Measurements from ENCODE around the gene ELANE. TPM values are rescaled to one million over a fixed set of nuclear protein-coding genes. Genes with fewer than 3 reads are reported as not detected.
A peak's percentile ranks its signal among the peaks of the same experiment; 100 is the strongest.
"Not testable (repeated sequence)": the region's sequence is repeated elsewhere in the genome, so short reads cannot be mapped to it uniquely, and the experiment has no call there.

The ELANE gene
- total RNA-seq, 1 experiment from 2014 or later: not detected

DNA sequence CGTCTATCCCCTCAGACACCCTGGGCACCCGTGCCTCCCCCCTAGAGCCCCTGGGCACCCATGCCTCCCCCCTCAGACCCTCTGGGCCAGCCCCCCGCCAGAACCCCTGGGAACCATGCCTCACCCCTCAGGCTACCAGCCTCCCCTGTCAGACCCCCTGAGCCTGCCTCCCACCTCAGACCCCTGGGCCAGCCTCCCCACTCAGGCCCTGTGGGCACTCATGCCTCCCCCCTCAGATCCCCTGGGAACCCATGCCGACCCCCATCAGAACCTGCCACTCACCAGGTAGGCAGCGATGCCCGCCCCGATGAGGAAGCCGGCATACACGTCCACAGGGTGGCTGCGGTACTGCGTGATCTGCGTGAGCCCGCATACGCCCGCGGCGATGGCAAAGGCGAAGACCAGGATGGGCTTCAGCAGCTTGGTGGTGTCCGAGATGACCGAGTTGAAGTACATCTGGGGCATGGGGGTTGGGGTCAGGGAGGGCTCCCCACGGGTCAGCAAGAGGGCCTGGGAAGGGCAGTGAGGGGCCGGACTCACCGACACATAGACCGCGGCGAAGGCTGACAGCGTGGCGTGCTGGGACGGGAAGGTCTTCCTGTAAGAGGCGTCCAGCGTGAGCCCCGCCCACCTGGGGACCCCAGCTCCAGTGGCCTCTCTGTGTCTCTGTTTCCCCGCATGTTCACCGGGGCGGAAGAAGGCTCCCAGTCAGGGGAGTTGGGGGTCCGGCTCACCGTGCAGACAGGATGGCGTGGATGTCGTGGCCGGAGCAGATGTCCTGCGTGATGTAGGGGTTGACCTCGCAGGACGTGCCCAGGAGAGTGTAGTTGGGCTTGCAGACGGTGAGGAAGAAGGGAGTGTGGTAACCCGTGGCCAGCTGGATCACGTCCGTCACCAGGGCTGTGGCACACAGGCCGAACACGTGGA lies 37.7 kb upstream of the ELANE start:
- no peak for DNase-seq (ENCODE audit: low read depth)

DNA sequence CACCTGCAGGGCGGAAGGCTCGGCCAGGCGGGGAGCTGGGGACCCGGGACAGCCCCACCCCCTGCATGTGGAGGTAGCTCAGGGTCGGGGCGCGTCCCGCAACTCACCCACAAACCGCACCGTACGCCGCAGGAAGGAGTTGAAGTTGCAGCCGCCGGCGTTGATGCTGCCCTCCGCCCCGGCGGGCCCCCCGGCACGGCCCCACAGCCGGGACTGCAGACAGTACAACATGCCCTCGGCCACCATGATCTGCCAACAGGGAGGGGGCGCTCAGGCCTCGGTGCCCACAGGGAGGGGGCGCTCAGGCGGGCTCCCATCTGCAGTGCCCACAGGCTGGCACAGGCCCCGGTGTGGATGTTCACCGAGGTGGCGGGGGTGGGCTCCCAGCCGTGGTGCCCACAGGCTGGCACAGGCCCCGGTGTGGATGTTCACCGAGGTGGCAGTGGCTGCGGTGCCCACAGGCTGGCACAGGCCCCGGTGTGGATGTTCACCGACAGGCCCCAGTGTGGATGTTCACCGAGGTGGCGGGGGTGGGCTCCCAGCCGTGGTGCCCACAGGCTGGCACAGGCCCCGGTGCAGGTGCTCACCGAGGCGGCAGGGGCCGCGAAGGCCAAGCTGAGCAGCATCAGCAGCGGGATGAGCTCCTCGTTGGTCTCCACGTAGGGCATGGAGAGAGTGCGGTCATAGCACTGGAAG lies 36.9 kb upstream of the ELANE start:
- no peak for DNase-seq (ENCODE audit: low read depth)

DNA sequence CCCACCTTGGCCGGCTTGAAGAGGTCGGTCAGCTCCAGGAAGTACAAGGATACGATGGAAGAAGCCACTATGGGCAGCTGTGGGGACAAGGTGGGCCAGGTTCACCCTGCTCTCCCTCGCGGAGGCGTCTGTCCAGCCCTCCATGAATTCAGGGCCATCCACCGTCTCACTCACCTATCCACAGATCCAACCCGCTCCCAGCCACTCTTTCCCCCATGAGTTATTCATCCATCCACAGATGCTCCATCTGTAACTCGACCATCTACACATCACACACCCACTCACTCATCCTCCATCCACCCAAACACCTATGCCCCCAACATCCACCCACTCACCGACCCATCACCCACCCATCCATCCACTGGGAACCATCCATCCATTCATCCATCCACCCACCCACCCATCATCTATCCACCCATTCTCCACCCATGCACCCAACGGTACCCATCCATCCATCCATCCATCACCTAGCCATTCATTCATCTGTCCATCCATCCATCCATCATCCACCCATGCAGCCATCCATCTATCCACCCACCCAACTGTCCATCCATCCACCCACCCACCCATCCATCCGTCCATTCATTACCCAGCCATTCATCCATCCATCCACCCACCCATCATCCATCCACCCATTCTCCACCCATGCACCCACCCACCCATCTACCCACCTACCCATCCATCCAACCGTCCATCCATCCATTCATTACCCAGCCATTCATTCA lies 36.2 kb upstream of the ELANE start:
- no peak for DNase-seq (ENCODE audit: low read depth)

DNA sequence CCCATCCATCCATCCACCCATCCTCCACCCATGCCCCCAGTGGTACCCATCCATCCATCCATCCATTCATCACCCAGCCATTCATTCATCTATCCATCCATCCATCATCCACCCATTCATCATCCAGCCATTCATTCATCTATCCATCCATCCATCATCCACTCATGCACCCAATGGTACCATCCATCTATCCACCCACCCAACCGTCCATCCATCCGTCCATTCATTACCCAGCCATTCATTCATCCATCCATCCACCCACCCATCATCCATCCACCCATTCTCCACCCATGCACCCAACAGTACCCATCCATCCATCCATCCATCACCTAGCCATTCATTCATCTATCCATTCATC lies 35.6 kb upstream of the ELANE start:
- DNase-seq (ENCODE audit: low read depth): no peak

DNA sequence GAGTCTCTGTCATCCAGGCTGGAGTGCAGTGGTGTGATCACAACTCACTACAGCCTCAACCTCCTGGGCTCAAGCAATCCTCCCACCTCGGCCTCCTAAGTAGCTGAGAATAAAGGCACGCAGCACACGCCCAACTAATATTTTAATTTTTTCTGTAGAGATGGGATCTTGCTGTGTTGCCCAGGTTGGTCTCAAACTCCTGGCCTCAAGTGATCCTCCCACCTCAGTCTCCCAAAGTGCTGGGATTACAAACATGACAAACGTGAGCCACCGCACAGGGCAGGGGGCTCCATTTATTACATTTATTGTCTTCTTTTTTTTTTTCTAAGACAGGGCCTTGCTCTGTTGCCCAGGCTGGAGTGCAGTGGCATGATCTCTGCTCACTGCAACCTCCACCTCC lies 31.9 kb upstream of the ELANE start:
- DNase-seq (ENCODE audit: low read depth): not testable (repeated sequence)

DNA sequence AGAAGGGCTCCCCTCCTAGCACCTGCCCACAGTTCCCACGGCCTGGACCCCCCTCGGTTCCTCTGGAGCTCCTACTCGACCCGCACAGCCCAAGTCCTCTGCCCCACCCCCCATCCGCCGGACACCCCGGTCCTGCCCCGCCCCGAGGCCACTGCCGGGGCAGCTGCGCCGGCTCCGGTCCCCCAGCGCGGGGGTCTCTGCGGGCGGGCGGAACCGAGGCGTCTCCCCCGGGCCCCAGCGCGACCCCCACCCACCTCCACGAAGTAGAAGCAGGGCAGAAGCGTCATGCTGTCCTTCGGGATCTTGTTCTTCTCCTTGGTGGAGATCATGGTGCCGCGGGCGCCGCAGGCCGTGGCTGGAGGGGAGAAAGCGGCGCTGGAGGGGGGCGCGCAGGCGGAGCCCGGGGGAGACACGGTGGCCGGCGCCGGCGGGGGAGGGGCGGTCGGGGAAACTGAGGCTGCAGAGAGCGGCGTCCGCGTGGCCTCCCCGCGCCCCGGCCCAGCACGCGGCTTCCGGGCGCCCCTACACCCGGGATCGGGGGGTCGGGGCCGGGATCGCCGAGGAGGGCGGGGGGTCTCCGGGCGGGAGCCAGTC lies 30.8 kb upstream of the ELANE start:
- no peak for DNase-seq (ENCODE audit: low read depth)

DNA sequence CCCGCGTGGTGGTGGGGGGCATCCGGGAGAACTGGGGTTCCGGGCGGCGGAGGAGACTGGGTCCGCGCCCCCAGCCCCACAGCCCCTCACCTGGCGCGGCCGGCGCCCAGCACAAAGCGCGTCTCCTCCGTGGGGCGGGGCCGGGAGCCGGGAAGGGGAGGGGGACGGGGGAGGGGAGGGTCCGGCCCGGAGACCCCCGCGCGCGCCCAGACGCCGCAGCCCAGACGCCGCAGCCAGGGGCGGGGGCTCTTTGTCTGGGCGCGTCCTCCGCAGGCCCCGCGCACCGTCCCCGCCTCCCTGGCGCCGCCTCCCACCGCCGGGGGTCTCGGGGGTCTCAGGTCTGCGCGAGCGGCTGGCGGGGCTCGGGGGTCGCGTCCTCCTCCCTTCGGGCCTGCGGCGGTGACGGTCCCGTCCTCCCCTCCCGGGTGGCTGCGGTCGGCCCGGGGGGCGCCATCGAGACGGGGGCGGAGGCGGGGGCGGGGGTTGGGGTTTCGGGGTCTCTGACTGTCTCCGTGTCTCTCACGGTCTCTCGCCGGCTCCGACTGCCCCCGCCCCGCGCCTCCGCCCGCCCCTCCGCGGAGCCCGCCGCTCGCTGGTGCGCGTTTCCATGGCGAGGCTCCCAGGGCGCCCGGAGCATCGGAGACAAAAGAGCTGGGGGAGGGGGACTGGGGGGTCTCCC lies 30.1 kb upstream of the ELANE start, which contains the start of gene PLPPR3:
Gene PLPPR3, minus strand, starts transcription at position 131 of the 679 bp plus-strand sequence. CDS start 396 bp downstream, outside the sequence.
- DNase-seq (ENCODE audit: low read depth): no peak

DNA sequence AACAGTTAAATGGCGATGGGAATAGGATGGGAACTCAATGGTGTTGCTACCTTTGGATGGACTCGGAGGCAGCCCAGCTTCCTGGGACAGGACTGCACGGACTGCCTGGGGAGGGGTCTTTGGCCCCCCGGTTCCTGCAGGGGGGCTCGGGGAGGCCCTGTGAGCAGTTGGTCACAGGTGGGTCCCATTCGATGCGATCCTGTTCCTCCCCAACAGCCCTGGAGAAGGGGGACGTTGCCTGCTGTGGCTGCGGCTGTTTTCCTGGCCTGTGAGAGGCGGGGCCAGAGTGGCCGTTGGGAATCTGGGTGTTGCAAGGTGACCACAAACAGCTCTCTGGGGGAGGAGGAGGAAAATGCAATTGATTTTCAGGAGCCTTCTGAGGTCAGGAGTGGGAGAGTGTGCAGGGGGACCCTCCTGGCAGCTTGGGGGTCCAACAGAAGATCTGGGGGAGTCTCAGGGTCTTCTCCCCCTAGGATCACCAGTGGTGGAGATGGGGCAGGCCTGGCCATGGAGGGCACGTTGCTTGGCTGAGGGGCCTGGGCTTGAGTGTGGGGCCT lies 28.5 kb upstream of the ELANE start:
- DNase-seq (ENCODE audit: low read depth): peak; percentile 53

DNA sequence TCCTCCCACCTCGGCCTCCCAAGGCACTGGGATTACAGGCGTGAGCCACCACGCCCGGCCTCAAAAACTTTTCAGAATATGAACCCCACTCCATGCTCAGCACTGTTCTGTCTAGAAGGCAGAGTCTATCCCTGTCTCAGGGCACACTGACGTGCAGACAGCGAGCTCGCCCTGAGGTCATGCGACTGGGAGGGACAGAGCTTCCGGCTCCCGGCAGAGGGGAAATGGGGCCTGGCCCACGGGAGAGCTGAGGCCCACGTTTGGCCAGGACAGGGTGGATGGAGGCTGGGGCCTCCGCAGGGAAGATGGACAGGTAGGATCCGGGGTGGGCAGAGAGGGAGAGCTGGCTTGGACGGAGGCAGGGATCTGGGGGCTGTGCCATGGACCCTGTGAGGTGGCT lies 27.2 kb upstream of the ELANE start:
- DNase-seq (ENCODE audit: low read depth): no peak

DNA sequence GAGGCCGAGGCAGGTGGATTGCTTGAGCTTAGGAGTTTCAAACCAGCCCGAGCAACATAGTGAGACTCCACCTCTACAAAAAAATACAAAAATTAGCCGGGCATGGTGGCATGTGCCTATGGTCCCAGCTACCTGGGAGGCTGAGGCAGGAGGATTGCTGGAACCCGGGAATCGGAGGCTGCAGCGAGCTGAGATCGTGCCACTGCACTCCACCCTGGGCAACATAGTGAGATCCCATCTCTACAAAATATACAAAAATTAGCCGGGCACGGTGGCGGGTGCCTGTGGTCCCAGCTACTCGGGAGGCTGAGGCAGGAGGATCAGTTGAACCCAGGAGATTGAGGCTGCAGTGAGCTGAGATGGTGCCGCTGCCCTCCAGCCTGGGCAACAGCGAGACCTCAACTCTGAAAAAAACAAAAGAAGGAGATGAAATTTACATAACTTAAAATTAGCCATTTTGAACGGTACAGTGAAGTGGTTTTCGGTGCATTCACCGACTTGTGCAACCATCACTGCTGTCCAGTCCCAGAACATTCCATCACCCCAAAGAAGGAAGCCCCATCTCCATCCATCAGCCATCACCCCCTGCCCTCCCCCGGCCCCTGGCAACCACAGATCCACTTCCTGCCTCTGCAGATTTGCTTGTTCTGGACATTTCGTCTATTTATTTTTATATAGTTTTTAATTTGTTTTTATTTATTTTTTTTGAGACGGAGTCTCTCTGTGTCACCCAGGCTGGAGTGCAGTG lies 26.0 kb upstream of the ELANE start:
- DNase-seq (ENCODE audit: low read depth): no peak

DNA sequence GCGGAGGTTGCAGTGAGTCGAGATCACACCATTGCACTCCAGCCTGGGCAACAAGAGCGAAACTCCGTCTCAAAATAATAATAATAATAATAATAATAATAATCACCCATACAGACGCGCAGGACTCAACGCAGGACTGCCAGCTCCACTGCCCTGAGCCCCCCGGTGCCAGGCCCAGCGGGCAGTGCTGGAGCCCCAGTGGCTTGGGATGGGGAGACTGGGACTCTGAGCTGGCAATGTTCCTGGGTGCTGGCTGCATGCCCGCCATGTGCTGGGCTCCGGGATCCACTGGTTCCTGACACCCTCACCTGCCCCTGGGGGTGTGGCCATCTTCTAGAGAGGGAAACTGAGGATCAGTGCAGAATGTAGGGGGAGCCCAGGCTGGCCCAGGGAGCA lies 24.8 kb upstream of the ELANE start:
- no peak for DNase-seq (ENCODE audit: low read depth)

DNA sequence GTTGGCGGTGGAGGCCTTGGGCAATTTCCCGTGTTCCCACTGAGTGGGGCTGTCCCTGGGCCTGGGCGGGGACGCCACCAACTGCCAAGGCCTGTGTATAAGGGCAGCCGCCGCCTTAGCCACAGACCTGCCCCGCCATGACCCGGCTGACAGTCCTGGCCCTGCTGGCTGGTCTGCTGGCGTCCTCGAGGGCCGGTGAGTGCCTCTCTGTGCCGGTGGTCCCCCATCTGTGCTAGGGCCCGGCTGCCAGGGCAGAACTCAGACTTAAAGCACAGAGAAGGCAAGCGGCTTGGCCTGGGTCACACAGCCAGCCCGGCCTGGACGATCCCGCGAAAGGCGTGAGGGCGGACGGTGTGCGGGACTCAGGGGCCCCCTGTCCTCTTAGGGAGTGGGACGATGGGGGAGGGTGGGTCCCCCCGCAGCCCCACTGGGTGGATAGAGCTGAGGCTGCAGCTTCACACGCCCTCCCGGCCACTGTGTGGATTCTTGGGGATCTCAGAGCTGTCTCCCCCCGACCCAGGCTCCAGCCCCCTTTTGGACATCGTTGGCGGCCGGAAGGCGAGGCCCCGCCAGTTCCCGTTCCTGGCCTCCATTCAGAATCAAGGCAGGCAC lies 24.3 kb upstream of the ELANE start, which contains the start of gene AZU1:
Gene AZU1, plus strand, starts transcription at position 128 of the 612 bp plus-strand sequence. Its CDS starts 10 bp downstream, at position 138.
- no peak for DNase-seq (ENCODE audit: low read depth)

DNA sequence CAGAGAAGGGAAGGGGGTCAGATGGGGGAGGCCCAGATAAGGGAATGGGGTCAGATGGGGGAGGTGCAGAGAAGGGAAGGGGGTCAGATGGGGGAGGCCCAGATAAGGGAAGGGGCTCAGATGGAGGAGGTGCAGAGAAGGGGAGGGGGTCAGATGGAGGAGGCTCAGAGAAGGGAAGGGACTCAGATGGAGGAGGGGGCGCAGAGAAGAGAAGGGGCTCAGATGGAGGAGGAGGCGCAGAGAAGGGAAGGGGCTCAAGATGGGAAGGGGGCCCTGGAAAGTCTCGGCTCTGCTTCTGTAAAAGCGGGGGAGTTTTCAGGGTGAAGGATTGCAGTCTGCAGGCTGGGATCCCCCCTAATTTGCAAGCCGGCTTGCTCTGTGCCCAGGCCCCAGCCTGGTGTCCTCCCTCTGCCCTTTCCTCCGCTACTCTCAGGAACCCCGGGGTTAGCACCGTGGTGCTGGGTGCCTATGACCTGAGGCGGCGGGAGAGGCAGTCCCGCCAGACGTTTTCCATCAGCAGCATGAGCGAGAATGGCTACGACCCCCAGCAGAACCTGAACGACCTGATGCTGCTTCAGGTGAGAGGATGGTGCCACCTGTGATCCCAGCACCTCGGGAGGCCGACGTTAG lies 22.9 kb upstream of the ELANE start:
- no peak for DNase-seq (ENCODE audit: low read depth)

DNA sequence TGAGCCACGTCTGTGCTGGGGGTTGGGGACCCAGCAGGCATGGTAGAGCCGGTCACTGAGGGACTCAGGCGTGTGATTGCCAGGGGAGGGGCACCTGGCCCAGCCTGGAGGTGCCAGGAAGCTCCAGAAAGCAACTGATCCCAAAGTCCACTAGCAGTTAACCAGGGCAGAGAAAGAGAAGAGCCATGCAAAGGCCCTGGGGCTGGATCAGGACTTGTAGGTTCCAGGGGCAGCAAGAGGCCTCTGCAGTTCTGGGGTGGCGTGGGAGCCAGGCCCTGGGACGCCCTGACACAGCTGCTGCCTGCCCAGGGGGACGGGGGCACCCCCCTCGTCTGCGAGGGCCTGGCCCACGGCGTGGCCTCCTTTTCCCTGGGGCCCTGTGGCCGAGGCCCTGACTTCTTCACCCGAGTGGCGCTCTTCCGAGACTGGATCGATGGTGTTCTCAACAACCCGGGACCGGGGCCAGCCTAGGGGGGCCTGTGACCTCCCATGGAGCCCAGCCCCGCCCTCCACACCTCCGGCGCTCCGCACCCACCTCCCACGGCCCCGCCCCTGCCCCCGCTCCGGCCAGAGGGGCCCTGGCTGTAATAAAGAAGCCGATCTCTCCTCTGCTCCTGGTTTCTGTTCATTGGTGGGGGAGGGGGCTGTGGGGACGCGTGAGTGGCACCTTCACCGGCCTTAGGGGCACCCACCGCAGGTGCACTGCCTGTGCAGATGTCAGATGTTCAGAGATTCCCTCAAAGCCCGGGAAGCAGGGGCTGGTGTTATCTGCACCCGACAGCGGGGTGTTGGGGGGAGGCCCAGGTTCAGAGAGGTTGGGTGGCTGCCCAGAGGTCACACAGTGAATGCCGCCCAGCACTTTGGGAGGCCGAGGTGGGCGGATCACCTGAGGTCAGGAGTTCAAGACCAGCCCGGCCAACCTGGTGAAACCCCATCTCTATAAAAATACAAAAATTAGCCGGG lies 20.4 kb upstream of the ELANE start:
- no peak for DNase-seq (ENCODE audit: low read depth)

DNA sequence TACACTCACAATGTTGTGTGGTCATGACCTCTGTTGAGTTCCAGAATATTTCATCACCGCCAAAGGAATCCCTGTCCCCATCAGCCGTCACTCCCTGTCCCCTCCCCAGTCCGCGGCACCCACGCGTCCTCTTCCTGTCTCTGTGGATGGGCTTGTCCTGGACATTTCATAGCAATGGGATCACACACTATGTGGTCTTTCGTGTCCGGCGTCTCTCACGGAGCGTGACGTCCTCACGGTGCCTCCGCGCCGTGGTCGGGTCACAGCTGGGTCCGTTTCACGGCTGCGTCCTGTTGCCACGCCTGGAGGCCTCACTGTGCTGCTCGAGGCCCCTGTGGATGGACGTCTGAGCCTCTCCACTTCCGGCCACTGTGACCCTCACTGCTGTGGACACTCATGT lies 17.9 kb upstream of the ELANE start:
- DNase-seq (ENCODE audit: low read depth): peak; percentile 34

DNA sequence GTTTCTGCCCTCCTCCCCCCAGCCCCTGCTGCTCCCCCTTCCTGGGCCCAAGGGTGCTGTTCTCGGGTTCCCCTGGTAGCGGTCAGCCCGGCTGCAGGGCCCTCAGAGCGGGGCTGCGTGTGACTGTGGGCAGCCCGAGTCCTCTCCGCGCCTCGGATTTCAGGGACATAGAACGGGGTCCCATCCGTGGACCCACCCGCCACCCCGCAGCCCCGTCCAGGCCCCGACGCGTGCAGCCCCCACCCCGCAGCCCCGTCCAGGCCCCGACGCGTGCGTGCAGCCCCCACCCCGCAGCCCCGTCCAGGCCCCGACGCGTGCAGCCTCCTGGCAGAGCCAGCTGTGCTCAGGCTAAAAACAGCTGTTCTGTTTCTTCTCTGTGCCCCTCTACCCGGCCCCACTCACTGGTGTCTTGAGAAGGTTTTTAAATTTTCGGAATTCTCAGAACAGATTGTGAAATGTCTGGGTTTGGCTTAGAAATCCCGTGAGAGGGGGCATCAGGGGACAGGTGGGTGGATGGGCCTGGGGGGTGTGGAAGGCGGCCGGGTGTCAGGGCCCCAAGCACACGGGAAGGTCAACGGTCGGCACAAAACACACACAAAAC lies 16.8 kb upstream of the ELANE start:
- no peak for DNase-seq (ENCODE audit: low read depth)

DNA sequence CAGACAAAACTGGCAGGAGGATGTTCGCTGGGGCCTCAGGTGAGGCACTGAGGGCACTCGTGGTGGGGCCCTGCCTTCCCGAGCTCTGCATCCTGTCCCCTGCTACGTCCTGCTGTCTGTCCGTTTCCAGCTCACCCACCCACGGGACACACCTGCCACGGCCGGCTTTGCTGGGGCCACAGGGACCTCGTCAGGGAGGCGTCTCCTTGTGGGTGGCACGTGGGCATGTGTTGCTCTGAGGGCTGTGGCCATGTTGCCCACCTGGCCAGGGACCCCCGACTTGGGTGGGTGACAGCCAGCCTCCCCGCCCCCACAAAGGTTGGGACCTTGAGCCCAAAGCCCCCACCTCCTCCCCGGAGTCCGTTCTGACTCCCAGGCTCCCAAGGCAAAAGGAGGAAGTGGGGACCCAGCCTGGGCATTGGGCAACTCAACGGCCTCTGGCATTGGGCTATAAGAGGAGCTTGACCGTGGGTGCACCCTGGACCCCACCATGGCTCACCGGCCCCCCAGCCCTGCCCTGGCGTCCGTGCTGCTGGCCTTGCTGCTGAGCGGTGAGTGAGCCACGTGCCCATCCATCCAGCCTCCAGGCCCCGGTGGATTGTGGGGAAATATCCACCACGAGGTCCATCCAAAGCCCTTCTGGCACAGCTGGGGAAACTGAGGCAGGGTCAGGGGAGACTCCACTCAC lies 11.4 kb upstream of the ELANE start, which contains the start of gene PRTN3:
Gene PRTN3, plus strand, starts transcription at position 481 of the 688 bp plus-strand sequence. Its CDS starts 10 bp downstream, at position 491.
- DNase-seq (ENCODE audit: low read depth): no peak

Measured in RPMI7951 (cell line).